ENCODE results near the gene PABPC1L. TPM values are rescaled to one million over a fixed set of nuclear protein-coding genes. Genes with fewer than 3 reads are reported as not detected.

Gene PABPC1L
- total RNA-seq, 1 experiment from 2014 or later: 83.5 TPM

DNA sequence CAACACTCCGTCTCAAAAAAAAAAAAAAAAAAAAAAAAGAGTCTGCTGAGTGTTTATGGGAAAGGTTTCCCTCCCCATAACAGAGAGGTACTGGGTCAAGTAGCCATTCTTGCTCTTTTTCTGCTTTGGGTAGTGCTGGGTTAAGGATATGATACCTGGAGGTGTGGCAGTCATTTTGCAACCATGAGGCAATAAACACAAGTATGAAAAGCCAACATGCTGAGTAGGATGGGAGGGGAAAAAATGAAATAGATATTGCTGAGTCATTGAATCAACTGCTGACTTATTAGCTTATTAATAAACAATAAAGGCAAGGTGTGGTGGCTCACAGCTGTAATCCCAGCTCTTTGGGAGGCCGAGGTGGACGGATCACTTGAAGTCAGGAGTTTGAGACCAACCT, 52.6 kb downstream of the PABPC1L start:
- Histone ChIP-seq H2BK120ac (ENCODE audit: low read depth, low read length, poor library complexity, severe bottlenecking) (no peak overlapping the region), H3K4me2 (ENCODE audit: insufficient read depth, insufficient read length, low read length) (no peak overlapping the region), H3K9ac (ENCODE audit: extremely low read depth, insufficient read length, low read length) (no peak overlapping the region), H2BK15ac (ENCODE audit: low read depth, low read length) (no peak overlapping the region), H3K23me2 (ENCODE audit: insufficient read length, low read depth, low read length, poor library complexity, severe bottlenecking) (peaks cover 11% of the 10 kb centered on the region), H3K56ac (ENCODE audit: insufficient read length, low read depth, low read length) (no peak overlapping the region), H3K4ac (ENCODE audit: low read depth, low read length) (no peak overlapping the region), H3K23ac (ENCODE audit: insufficient read length, low read depth, low read length) (no peak overlapping the region), H2AK5ac (ENCODE audit: insufficient read length, low read length) (no peak overlapping the region), H4K20me1 (ENCODE audit: control insufficient read depth, insufficient read depth, insufficient read length) (no peaks in the 10 kb centered on the region), H3K4me1 (ENCODE audit: insufficient read depth, low read length) (0 out of 2 replicates have a peak, but pooled peaks cover 2% of the 10 kb centered on the region), H4K91ac (ENCODE audit: insufficient read length, low read depth, low read length) (no peak overlapping the region), H3K79me2 (ENCODE audit: insufficient read depth, low read length) (peaks cover 4% of the 10 kb centered on the region; the same call in 1 of the 2 replicates), H3T11ph (ENCODE audit: low read length) (no peak overlapping the region), H3K14ac (ENCODE audit: insufficient read depth, low read length) (no peak overlapping the region), H2AFZ (ENCODE audit: low read length) (no peak overlapping the region), H4K8ac (replicated peaks; ENCODE audit: insufficient read length, low read depth, low read length) (no peak overlapping the region), H3K27me3 (ENCODE audit: insufficient read depth, low read length) (no peaks in the 10 kb centered on the region; the same call in 1 of the 2 replicates), H3K18ac (ENCODE audit: insufficient read length, low read depth, low read length) (no peak overlapping the region), H3K9me3 (ENCODE audit: control insufficient read depth, low read depth, low read length) (no peaks in the 10 kb centered on the region), H2BK20ac (ENCODE audit: low read depth, low read length, poor library complexity, severe bottlenecking) (no peak overlapping the region), H2BK5ac (ENCODE audit: insufficient read length, low read length) (no peak overlapping the region), H3K27ac (ENCODE audit: insufficient read length, low read depth, low read length) (no peak overlapping the region), H2BK12ac (ENCODE audit: insufficient read length, low read depth, low read length) (no peak overlapping the region), H4K5ac (ENCODE audit: insufficient read length, low read depth, low read length) (no peak overlapping the region), H3K79me1 (ENCODE audit: insufficient read depth, low read depth, low read length, poor library complexity, severe bottlenecking) (peaks cover 4% of the 10 kb centered on the region)
- no peak for DNase-seq
- WGBS (ENCODE audit: extremely low coverage, insufficient read length, low lambda C conversion rate): no CpG with 5 or more reads among the region's 3 CpGs
- Mint-ChIP-seq H3K4me3 (no peak overlapping the region), H3K27me3 (ENCODE audit: low read depth) (peaks cover 44% of the 10 kb centered on the region), H3K9me3 (no peaks in the 10 kb centered on the region; a peak in 2 of 5 replicates), H3K27ac (no peak overlapping the region), H3K4me1 (peaks cover 43 to 45% of the 10 kb centered on the region in 2 experiments), H3K36me3 (ENCODE audit: insufficient read depth in 1 of 3, low read depth in 3 of 3) (peaks cover 0 to 11% (median 10%) of the 10 kb centered on the region in 3 experiments)
- TF ChIP-seq, protein P1, sequence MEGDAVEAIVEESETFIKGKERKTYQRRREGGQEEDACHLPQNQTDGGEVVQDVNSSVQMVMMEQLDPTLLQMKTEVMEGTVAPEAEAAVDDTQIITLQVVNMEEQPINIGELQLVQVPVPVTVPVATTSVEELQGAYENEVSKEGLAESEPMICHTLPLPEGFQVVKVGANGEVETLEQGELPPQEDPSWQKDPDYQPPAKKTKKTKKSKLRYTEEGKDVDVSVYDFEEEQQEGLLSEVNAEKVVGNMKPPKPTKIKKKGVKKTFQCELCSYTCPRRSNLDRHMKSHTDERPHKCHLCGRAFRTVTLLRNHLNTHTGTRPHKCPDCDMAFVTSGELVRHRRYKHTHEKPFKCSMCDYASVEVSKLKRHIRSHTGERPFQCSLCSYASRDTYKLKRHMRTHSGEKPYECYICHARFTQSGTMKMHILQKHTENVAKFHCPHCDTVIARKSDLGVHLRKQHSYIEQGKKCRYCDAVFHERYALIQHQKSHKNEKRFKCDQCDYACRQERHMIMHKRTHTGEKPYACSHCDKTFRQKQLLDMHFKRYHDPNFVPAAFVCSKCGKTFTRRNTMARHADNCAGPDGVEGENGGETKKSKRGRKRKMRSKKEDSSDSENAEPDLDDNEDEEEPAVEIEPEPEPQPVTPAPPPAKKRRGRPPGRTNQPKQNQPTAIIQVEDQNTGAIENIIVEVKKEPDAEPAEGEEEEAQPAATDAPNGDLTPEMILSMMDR (conservative IDR thresholded peaks at IDR 0.05): no peak
